CD4-positive, alpha-beta T cell (primary cell): ENCODE data around the gene KCNC4. TPM values are rescaled to one million over a fixed set of nuclear protein-coding genes. Genes with fewer than 3 reads are reported as not detected.

Experiments used
- ATAC-seq: fragments of 200-7000 bp; cut with Tn5 transposase; one replicate; pipeline ENCODE4 v1.10.0; 2022; ENCODE audit warnings: mild to moderate bottlenecking; ENCODE audit not compliant: poor library complexity
- CTCF ChIA-PET: fragments of 350-600 bp; sonication (Branson Sonifier 250); formaldehyde crosslinking; loops from one replicate; lab custom pipeline; 2021; ENCODE audit warnings: antibody characterized with exemption, inconsistent platforms; lab: Charles Lee
- POLR2A ChIA-PET: fragments of 350-600 bp; sonication (Branson Sonifier 250); formaldehyde crosslinking; loops from one replicate; lab custom pipeline; 2021; ENCODE audit warnings: antibody characterized with exemption, inconsistent platforms; lab: Charles Lee
- DNase-seq, 14 experiments: peaks; one replicate each; pipeline ENCODE4 v3.0.0-alpha.2; 2013 to 2020; ENCODE audit warnings: mixed read lengths in 2 of 14
- H3K27ac ChIP-seq, 2 donors: one replicate each; pipeline versions ENCODE4 v1.5.1 to v1.7.0; 2013; ENCODE audit warnings: low read length in 2 of 2, low read depth in 1 of 2, mild to moderate bottlenecking in 1 of 2
- H3K27me3 ChIP-seq, 2 experiments: 1 replicate in 1 of 2; 2 replicates in 1 of 2; pipeline versions ENCODE4 v1.6.1 to v1.7.0; 2013; ENCODE audit warnings: low read length in 2 of 2, control low read depth in 1 of 2, mild to moderate bottlenecking in 1 of 2, moderate library complexity in 1 of 2; ENCODE audit not compliant: insufficient read depth in 2 of 2, control insufficient read depth in 1 of 2
- H3K36me3 ChIP-seq: one replicate; pipeline ENCODE4 v1.6.1; 2013; ENCODE audit warnings: low read length, control low read depth; ENCODE audit not compliant: insufficient read depth
- H3K4me1 ChIP-seq: one replicate; pipeline ENCODE4 v1.6.1; 2013; ENCODE audit warnings: low read length, control low read depth; ENCODE audit not compliant: insufficient read depth
- H3K4me3 ChIP-seq: one replicate; pipeline ENCODE4 v1.5.1; 2013; ENCODE audit warnings: mild to moderate bottlenecking, low read length, moderate library complexity
- H3K9me3 ChIP-seq, 2 experiments: 1 replicate in 1 of 2; 2 replicates in 1 of 2; pipeline versions ENCODE4 v1.6.1 to v1.7.0; 2013; ENCODE audit warnings: low read length in 2 of 2, mild to moderate bottlenecking in 2 of 2, control low read depth in 1 of 2, moderate library complexity in 1 of 2; ENCODE audit not compliant: control insufficient read depth in 1 of 2, insufficient read depth in 1 of 2
- H3K27ac Mint-ChIP-seq: one replicate; pipeline ENCODE4 v1.8.0; 2020; ENCODE audit warnings: mixed read lengths
- H3K27me3 Mint-ChIP-seq: one replicate; pipeline ENCODE4 v1.8.0; 2021; ENCODE audit warnings: mixed read lengths
- H3K36me3 Mint-ChIP-seq: one replicate; pipeline ENCODE4 v1.8.0; 2021; ENCODE audit warnings: low read depth, mixed read lengths
- H3K4me1 Mint-ChIP-seq: one replicate; pipeline ENCODE4 v1.8.0; 2021; ENCODE audit warnings: low read depth, mixed read lengths
- H3K4me3 Mint-ChIP-seq: one replicate; pipeline ENCODE4 v1.8.0; 2020; ENCODE audit warnings: mild to moderate bottlenecking, mixed read lengths
- H3K9me3 Mint-ChIP-seq: one replicate; pipeline ENCODE4 v1.8.0; 2020; ENCODE audit warnings: mixed read lengths
- CTCF ChIP-seq: fragments of 200-600 bp; IDR thresholded peaks from one replicate; pipeline ENCODE4 v1.8.0; 2022; ENCODE audit warnings: antibody characterized with exemption, mild to moderate bottlenecking
- intact Hi-C, 2 experiments: fragments of 100-400 bp; cut with DNase I in 1 of 2; cut with micrococcal nuclease in 1 of 2; formaldehyde crosslinking; loops; one replicate each; pipeline versions ENCODE4 v1.15.1 to v1.9.0; 2023 to 2025; cut with DNase I, micrococcal nuclease
- total RNA-seq, 174 experiments: library from RNA in 2 of 174; stranded (reverse) in 2 of 174; gene quantifications; one replicate each; pipeline ENCODE4 v1.2.3 and lab custom pipeline; 2021 to 2026

Gene KCNC4
- total RNA-seq, 2 experiments from 2014 or later: 16.5 to 17.7 TPM

GRCh38 chr1:110198746-110199145 lies 11.4 kb upstream of the KCNC4 start:
- Mint-ChIP-seq H3K27ac (no peak overlapping the region), H3K4me1 (peaks cover 11% of the 10 kb centered on the region), H3K27me3 (no peaks in the 10 kb centered on the region), H3K4me3 (no peak overlapping the region), H3K36me3 (no peaks in the 10 kb centered on the region), H3K9me3 (no peaks in the 10 kb centered on the region)
- H3K9me3 ChIP-seq: no peaks in the 10 kb centered on the region
- H3K27me3 ChIP-seq: no peaks in the 10 kb centered on the region
- no peak overlapping the region for H3K27ac ChIP-seq
- POLR2A ChIA-PET: no interaction called here
- no peak for TF ChIP-seq CTCF
- H3K4me1 ChIP-seq: peaks cover 11% of the 10 kb centered on the region
- DNase-seq: no peak
- CTCF ChIA-PET: no interaction called here
- no peaks in the 10 kb centered on the region for H3K36me3 ChIP-seq
- intact Hi-C loops: no loop called here
- no peak overlapping the region for H3K4me3 ChIP-seq
- no peak for ATAC-seq

GRCh38 chr1:110200190-110200589 lies 9.9 kb upstream of the KCNC4 start:
- Histone ChIP-seq H3K9me3 (no peaks in the 10 kb centered on the region), H3K4me1 (peaks cover 14% of the 10 kb centered on the region), H3K36me3 (no peaks in the 10 kb centered on the region), H3K27me3 (no peaks in the 10 kb centered on the region), H3K27ac (no peak overlapping the region), H3K4me3 (no peak overlapping the region)
- peaks cover 23% of the 10 kb centered on the region for H3K4me1 Mint-ChIP-seq
- TF ChIP-seq CTCF: no peak
- H3K4me3 Mint-ChIP-seq: no peak overlapping the region
- ChIA-PET CTCF (interaction anchor here (1.2 to 6.2 kb wide), 3 partner anchors 113 to 296 kb away, joined by 3 to 60 read pairs (median 5); no protein-coding TSS in a partner anchor), POLR2A (no interaction called here)
- H3K27me3 Mint-ChIP-seq: no peaks in the 10 kb centered on the region
- H3K27ac Mint-ChIP-seq: no peak overlapping the region
- H3K36me3 Mint-ChIP-seq: no peaks in the 10 kb centered on the region
- H3K9me3 Mint-ChIP-seq: no peaks in the 10 kb centered on the region
- intact Hi-C loops: loop anchor here (10.0 kb wide), 2 partner anchors 65 to 295 kb away; no protein-coding TSS in a partner anchor
- DNase-seq: no peak
- ATAC-seq: no peak

- DNase-seq (no peak), ATAC-seq (no peak)
- Histone ChIP-seq H3K4me1 (peaks cover 14% of the 10 kb centered on the region), H3K4me3 (no peak overlapping the region), H3K9me3 (no peaks in the 10 kb centered on the region), H3K27ac (no peak overlapping the region), H3K27me3 (no peaks in the 10 kb centered on the region), H3K36me3 (no peaks in the 10 kb centered on the region)
- intact Hi-C loops: loop anchor here (10.0 kb wide), 2 partner anchors 64 to 294 kb away; no protein-coding TSS in a partner anchor
- ChIA-PET POLR2A (no interaction called here), CTCF (interaction anchor here (1.5 to 6.2 kb wide), 2 partner anchors 112 to 295 kb away, joined by 3 to 60 read pairs; no protein-coding TSS in a partner anchor)
- Mint-ChIP-seq H3K9me3 (no peaks in the 10 kb centered on the region), H3K4me1 (peaks cover 23% of the 10 kb centered on the region), H3K27ac (no peak overlapping the region), H3K36me3 (no peaks in the 10 kb centered on the region), H3K27me3 (no peaks in the 10 kb centered on the region), H3K4me3 (no peak overlapping the region)
- TF ChIP-seq CTCF: no peak
Observed at GRCh38 chr1:110200666-110201065, 9.4 kb upstream of the KCNC4 start.
